Measurements from ENCODE around the gene HAGHL.

- TF ChIP-seq, protein P1, sequence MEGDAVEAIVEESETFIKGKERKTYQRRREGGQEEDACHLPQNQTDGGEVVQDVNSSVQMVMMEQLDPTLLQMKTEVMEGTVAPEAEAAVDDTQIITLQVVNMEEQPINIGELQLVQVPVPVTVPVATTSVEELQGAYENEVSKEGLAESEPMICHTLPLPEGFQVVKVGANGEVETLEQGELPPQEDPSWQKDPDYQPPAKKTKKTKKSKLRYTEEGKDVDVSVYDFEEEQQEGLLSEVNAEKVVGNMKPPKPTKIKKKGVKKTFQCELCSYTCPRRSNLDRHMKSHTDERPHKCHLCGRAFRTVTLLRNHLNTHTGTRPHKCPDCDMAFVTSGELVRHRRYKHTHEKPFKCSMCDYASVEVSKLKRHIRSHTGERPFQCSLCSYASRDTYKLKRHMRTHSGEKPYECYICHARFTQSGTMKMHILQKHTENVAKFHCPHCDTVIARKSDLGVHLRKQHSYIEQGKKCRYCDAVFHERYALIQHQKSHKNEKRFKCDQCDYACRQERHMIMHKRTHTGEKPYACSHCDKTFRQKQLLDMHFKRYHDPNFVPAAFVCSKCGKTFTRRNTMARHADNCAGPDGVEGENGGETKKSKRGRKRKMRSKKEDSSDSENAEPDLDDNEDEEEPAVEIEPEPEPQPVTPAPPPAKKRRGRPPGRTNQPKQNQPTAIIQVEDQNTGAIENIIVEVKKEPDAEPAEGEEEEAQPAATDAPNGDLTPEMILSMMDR (IDR thresholded peaks at IDR 0.05), result no peak
- no peak for TF ChIP-seq POLR2A (IDR thresholded peaks at IDR 0.05)
Measured at GRCh38 chr16:720447-720989, 6.4 kb upstream of the HAGHL start.
